ENCODE data around the gene TPD52L2.
A peak's percentile ranks its signal among the peaks of the same experiment; 100 is the strongest.
"Not testable (repeated sequence)": the region's sequence is repeated elsewhere in the genome, so short reads cannot be mapped to it uniquely, and the experiment has no call there.

TPD52L2 gene

DNA sequence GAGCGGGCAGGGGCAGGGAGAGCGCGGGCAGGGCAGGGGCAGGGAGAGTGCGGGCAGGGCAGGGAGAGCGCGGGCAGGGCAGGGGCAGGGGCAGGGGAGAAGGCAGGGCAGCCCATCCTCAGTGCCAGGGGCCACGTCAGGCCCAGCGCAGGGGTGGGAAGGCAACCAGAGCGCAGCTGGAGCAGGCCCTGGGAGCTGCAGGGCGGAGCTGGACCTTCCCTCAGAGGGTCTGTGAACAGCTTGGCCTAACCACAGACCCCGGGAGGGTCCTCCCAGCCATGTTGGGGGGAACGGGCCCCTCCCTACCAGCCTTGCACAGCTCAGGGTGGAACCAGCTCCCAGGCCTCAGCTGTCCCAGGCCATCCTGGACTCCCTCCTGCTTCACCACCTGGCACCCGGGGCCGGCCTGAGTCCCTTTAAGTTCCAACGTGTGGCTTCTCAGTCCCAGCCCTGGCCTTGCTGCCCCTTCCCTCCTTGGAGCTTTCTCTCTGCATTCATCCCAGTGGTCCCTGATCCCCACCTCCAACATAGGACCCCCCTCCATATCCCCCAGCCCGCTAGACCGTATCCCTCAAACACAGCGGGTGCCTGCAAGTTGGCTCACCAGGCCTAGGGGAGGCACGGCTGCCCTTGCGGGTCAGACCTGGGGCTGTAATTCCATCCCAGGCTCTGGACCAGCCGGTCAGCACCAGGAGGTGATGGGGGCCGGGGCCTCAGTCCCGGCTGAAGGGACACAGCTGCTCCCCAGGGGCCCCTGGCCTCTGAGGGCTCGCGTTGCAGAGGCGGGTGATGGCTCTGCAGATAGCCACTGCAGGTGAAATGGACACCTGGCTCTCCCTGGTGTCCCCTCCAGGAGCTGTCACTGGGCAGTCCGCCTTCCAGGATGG lies 28.4 kb upstream of the TPD52L2 start:
- no peak for DNase-seq

- no peak for DNase-seq
These were observed 27.6 kb upstream of the TPD52L2 start for GRCh38 chr20:63837479-63837878.

DNA sequence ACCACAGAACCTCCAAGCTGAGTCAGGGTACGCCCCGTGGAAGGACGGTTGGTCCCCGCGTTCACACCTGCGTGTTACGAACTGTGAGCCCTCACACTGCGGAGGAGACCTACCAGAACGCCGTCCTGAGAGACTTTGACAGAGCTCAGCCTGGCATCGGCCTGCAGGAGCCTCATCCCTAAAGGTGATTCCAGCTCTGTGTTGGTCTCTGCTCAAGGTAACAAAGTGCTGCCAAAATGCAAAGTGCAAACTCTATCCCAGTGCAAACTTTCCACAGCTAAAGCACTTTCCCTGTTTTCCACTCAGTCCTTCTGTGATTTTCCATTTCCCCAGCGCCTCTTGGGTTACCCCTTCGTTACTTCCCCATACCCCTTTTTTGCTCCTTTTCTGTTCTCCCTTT lies 25.4 kb upstream of the TPD52L2 start:
- no peak for DNase-seq

DNA sequence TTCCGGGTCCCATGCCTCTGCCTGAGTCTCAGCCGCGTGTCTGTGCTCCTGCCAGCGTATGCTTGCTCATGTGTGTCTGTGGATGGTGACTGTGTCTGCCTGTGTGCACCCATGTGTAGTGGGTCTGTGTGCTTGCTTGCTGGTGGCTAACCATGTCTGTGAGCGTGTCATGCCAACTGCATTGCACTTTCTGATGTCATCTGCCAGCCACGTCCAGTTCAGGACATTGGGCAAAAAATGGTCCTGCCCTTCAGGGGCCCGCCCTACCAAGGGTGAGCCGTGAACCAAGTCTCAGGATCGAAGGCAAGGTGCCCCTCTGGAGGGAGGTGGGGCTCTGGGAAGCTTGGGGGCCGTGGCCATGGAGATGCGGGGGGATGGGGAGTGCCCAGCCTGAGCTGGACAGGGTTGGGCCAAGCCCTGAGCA lies 24.7 kb upstream of the TPD52L2 start:
- no peak for DNase-seq

DNA sequence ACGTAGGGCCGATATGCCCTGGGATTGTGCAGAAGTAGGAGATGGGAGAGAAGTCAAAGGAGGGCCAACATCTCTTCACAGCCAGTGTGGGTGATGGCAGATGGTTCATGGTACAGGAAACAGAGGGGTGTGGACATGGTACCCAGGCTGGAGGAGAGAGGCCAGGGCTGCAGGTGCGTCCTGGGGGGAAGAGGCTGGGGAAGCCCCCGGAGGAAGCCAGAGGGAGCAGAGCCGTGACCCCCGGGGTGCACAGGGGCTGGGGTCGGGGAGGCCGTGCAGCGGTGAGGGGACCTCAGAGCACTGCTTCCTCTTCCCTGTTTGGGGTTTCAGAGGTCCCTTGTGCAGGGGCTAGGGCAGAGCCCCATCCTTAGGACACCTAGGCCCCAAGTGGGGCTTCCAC lies 22.8 kb upstream of the TPD52L2 start:
- DNase-seq = no peak

DNA sequence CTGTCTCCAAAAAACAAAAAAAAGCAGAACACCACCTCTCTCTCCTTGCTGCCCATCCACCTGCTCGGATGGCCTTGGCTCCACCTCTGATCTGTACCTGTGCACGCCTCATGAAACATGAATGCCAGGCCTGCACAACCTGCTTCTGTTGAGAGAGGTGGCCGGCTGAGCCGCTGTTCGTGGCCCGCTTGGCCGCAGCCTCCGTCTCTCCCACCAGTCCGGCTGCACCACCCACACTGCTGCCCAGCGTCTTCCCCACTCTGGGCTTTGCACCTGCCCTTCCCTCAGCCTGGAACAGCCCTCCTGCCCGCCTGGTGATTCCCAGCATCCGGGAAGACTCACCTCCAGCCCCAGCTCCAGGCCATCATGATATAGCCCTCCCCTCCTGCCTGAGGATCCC lies 21.8 kb upstream of the TPD52L2 start:
- no peak for DNase-seq

DNA sequence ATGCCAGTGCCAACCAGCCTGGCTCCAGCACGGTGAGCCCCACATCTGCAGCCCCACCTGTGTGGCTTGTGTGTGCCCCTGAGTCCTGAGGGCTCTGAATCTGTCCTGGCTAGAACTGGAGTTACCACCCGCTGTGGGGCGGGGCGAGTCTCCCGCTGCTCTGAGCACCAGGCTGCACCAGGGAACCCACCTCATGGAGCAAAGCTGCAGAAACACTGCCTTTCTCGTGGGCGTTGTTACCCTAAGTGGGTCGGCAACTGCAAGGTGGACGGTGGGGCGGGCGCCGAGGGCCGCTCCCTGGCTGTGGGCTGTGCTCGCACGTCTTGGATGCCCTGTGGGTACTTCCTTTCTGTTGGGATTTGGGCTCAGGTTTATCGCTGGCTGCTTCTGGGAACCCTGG lies 21.3 kb upstream of the TPD52L2 start:
- DNase-seq = no peak

DNA sequence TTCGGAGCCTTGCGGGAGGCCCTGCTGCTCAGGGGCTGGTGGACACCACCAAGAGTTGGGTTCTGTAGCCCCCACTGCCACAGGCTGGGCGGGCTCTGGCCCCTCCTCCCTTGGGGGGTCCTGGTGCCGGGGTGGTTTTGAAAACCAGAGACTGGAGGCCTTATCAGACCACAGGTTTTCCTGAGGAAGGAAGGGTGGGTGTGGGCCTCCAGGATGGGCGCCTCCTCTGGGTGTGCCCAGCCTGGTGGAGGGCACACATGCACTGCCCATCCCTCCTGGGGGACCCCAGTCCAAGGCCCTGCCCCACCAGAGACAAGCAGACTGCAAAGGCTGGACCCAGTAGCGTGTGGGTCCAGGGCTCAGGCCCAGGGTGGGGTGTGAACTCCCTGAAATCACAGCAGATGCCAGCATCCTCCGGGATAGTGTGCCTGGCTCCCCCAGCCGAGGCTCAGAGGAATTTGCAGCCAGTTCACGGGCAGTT lies 20.5 kb upstream of the TPD52L2 start:
- no peak for DNase-seq

DNA sequence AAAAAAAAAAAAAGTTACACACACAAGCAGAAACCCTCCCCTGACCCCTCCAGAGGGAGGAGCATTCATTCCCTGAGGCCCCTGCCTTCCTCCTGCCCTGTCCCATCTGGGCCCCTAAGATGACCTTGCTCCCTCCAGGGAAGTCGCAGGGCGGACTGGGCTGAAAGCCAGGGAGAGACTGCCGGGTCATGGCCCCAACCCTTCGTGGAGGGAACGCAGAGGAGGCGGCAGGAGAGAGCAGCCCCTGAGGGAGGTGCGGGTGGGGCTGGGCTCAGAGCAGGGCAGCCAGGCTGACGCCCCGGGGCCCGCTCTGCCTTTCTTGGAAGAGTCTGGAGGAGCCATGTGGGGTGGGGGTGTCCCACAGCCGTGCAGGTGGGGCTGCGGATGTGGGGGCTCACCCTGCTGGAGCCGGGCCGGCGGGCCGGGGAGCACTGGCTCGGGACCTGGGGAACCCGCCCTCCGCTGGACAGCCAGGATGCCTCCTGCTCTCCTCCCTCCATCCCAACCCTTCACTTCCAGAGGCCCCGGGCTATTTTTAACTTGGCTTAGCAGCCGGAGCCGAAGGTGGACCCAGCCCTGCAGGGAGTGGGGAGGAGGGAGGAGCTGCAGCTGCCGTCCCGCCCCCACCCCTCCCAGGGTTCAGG lies 18.8 kb upstream of the TPD52L2 start:
- DNase-seq = no peak

DNA sequence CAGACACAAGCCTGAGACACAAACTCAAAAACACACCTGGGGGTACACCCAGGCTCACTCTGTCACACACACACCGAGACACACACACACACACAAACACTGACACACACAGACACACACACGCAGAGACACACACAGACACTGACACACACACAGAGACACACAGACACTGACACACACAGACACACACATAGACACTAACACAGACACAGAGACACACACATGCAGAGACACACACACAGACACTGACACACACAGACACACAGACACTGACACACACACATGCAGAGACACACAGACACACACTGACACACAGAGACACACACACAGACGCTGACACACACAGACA lies 18.2 kb upstream of the TPD52L2 start:
- DNase-seq = no peak

DNA sequence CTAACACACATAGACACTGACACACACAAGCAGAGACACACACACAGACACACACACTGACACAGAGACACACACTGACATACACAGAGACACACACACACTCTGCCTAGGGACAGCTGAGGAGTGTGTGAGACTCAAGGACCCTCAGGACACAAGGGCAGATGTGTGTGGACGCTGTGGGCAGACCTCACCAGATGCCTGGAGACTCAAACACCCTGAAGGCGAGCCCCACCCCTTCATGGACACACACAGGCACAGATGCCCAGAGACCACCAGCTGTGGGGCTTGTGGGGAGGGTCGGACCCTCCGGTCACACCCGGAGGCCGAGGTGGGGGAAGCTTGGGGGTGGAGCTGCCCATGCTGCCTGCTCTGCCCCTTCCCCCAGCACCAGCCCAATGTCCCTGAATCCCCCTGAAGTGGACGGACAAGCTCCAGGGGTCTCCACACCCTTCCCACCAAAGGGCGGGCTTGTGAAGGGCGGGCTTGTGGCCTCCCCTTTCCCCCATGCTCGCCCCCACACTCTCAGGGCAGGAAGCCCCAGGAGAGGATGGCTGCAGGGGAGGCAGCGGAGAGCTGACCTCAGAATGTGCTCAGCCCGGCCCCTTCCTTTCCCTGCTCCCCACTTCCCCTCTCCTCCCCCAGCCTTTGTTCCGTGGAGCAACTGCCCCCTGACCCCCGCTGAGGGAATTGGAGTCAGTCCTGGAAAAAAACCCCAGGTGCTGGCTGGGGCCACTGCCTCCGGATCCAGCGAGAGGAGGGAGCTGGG lies 17.6 kb upstream of the TPD52L2 start:
- DNase-seq = no peak

- no peak for DNase-seq
These were observed 16.8 kb upstream of the TPD52L2 start for GRCh38 chr20:63848003-63848911.

DNA sequence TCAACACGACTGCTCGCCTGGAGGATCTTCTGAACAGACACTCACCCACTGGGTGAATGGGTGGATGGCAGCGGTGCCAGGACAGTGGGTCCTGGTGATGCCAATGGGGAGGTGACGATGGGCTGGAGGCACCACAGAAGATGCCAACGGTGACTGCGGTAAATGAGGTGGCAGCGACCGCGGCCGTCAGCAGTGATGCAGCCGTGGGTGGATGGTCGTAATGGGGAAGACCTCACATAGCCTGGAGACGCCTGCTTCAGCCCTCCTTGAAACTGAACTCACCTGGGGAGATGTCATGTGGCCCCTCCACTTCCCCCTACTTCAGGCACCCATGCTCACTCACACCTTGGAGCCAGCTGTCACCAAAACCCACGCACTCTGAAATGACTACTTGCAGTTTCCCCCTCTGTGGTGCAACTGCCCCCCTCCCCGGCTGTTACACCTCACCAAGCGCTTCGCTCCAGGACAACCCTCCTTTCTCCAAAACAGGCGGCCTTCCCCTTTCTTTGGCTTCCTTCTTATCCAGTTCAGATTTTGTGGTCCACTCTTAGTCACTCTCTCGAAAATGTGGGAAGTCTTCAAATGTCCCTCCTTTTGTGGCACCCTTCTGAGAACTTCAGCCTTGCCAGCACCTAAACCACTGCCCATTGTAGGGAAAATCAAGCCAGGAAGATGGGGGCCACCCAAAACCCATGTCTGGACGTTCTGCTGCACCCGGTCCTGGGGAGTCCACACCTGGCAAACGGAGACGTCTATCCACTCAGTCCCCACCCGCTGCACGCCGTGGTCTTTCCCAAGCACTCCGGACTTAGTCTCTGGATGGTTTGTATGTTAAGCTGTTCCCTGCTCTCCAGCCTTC lies 14.2 kb upstream of the TPD52L2 start:
- DNase-seq = peak; percentile 75

GRCh38 chr20:63851548-63851943 lies 13.5 kb upstream of the TPD52L2 start:
- not testable (repeated sequence) for DNase-seq

- not testable (repeated sequence) for DNase-seq
These were observed 11.4 kb upstream of the TPD52L2 start for GRCh38 chr20:63853733-63854068.

DNA sequence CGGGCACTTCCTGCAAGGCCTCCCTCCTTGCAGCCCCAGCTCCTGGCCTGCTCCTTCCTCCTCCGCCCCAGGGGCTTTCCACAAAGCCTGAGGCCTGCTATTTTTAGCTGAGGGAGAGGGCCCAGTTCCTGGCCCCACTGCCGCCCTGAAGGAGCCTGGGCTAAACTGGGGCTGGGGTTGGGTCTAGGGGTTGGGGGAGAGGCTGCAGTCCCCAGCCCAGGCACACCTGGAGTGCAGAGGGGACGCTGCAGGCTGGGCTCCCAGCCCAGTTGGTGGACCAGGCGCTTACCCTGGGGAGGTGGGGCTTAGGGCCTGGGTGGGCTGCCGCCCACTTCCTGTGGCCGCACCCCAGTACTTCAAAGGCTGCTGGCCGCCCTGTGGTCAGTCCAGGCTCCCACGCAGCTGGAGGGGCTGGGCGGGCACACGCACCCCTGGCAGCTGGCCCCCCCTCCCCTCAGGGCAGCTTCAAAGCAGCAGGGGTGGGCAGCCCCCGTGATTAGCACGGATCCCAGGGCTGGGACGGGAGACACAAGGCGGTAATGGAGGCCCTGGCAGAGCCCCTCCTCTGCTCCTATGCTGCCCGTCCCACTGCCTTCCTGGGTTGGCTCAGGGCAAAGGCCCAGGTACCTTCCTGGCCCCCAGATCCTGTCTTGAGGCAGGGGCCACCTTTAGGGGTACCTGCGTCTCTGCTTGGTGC lies 10.9 kb upstream of the TPD52L2 start:
- no peak for DNase-seq

DNA sequence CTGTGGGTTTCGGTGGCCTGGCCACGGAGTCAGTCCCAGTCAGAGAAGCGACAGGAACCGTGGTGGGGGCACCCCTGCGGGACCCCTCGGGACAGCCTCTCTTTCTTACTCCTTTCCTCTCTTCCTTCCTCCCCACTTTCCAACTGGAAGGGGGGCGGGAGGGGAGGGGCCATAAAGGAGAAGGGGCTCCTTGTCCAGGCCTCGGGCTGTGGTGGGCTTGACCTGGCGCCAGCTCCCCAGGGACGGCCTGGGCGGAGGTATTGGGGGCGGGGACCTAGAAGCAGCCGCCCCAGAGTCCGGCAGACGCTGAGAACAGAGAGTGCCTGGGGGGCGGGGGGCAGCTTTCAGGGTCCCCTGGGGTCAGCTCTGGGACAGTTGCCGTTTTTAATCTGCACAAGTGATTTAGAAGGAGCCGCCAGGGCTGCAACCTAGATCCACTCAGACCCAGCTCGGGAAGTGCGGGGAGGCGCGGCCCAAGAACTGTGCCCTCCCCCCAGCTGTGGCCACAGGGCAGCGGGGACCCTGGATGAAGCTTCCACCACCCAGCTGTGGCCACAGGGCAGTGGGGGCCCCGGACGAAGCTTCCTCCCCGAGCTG lies 10.2 kb upstream of the TPD52L2 start:
- no peak for DNase-seq

DNA sequence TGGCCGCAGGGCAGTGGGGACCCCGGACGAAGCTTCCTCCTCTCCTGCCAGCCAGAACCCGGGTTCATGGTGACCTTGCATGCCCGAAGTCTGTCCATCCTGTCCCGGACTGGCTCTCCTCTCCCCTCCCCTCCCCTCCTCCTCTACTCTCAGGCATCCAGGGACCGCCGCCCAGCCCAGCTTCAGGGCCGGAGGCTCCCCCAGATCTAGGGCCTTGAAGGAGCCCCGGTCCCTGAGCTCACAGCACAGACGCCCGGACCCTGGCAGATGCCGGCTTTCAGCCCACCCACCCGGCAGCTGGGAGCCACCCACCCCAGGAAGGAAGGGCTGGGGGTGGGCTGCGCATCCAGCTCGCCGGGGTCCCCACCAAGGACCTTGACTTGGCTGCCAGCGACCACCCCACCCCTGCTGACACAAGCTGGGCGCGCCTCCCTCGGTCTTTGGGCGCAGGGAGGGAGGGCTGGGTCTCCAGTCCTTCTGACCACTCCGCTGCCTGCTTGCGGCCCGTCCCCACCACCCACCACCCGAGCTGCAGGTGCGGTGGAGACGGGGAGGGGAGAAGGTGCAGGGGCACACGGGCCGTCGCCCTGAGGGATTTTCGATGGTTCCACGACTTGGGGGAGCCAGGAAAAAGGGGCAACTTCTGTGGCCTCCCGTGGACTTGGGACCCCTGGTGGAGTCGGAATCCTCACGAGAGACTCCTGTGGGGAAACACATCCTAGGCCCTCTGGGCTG lies 9.5 kb upstream of the TPD52L2 start:
- DNase-seq = no peak

DNA sequence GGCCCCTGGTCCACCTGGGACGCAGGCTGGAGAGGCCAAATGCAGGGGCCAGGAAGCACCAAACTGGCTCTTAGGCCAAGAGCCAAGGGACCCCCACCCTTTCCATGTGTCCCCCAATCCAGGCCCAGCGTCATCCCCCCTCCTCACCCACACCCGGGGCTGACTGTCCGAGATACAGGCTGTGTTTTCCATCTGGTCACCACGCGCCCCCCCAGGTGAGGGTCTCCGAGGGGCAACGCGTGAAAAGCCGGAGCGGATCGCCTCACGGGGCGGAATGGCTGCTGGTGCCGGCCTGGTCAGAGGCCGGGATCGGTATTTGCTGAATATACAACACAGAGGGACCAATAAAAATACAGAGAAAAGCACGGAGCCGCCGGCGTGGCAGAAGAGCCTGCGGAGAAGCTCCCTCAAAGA lies 9.0 kb upstream of the TPD52L2 start:
- DNase-seq = no peak
